Activated CD4-positive, alpha-beta T cell treated with anti-CD3 and anti-CD28 coated beads for 48 hours (primary cell): ENCODE data around the gene IFNL4.
A peak's percentile ranks its signal among the peaks of the same experiment; 100 is the strongest.
"Not testable (repeated sequence)": the region's sequence is repeated elsewhere in the genome, so short reads cannot be mapped to it uniquely, and the experiment has no call there.

Source experiments
- DNase-seq: peaks from one replicate; pipeline ENCODE4 v3.0.0-alpha.2; 2020

IFNL4 gene

DNA sequence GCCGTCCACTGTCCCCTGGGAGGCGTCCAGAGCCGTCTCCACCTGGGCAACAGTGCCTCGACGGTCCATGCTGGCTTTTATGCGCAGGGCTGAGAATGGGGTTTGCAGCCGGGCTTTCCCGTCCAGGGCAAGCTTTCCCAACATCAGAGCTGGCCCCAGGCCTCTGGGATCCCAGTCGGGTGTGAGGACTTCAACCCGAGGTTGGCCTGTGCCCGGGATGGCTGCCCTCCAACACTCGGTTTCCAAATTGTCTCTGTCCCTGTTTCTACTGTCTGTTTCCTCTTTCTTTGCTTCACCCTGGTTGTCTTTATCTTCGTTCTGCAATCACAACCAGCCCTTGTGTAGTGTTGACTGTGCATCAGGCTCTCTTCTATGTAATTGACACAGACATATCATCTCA is at the start of gene IFNL4:
Gene IFNL4 (minus strand): TSS at position 51 of the 400 bp plus-strand sequence.
- no peak for DNase-seq

DNA sequence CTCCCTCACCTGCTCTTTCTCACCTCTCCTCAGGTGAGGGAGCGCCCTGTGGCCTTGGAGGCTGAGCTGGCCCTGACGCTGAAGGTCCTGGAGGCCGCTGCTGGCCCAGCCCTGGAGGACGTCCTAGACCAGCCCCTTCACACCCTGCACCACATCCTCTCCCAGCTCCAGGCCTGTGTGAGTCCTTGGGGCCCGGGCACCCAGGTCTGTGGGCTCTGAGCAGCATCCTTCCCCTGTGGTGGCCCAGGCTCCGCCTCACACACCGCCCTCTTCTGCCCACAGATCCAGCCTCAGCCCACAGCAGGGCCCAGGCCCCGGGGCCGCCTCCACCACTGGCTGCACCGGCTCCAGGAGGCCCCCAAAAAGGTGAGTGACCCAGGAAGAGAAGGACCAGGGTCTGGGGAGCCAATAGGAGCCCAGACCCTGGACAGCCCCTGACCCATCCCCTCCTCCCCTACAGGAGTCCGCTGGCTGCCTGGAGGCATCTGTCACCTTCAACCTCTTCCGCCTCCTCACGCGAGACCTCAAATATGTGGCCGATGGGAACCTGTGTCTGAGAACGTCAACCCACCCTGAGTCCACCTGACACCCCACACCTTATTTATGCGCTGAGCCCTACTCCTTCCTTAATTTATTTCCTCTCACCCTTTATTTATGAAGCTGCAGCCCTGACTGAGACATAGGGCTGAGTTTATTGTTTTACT is 49.4 kb upstream of the IFNL4 start:
- peak; percentile 27 for DNase-seq

DNA sequence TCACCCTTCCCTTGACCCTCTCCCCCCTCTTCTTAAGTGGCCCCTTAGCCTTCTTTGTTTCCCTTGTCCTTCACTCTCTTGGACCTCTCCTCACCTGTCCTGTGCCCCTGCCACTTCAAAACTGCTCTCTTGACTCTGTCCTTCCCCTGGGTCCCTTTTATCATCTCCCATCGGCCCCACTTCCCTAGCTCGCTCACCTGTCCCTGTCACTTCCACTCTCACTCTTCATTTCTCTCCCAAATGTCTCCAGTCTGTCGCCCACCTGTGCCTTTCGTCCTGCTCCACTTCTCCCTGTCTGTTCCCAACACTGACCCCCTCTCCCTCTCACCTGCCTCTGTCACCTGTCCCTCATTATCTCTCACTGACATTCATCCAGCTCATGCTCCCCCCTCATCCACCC is 48.2 kb upstream of the IFNL4 start:
- no peak for DNase-seq

DNA sequence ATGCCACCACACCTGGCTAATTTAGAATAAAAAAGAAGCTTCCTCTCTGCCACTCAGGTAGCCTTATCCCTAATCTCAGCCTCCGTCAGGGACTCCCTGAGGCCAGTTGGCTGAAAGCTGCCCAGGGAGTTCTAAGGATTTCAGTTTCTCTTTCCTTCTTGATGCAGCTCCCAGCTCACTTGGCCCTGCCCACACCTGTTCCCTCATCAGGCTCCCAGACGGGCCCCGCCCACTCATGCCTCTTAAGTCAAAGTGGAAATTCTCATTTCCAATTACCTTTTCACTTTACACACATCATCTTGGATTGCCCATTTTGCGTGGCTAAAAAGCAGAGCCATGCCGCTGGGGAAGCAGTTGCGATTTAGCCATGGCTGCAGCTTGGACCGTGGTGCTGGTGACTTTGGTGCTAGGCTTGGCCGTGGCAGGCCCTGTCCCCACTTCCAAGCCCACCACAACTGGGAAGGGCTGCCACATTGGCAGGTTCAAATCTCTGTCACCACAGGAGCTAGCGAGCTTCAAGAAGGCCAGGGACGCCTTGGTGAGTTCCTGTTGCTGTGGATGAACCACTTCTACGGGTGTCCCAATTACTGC is 47.5 kb upstream of the IFNL4 start, which contains the start of gene IFNL1:
Gene IFNL1 (plus strand): TSS at position 353 of the 591 bp plus-strand sequence. CDS start 15 bp downstream, at position 368.
- DNase-seq = no peak

DNA sequence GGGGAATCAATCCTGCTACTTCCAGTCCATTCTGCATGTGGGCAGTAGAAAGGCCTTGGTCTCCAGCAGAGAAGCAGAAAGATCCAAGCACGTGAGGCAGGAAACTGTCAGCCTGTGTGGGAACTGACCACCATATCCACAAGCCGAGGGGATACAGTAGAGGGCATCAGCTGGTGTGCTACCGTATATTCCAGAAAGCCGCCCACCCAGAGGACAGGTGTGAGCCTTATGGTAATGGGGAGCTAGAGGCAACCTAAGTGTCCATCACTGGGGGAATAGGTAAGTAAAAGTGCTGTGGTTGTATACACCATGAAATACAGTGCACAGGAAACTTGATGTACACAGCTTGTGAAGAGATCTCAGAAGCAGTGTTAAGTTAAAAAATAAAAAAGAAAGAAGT is 44.7 kb upstream of the IFNL4 start:
- no peak for DNase-seq

DNA sequence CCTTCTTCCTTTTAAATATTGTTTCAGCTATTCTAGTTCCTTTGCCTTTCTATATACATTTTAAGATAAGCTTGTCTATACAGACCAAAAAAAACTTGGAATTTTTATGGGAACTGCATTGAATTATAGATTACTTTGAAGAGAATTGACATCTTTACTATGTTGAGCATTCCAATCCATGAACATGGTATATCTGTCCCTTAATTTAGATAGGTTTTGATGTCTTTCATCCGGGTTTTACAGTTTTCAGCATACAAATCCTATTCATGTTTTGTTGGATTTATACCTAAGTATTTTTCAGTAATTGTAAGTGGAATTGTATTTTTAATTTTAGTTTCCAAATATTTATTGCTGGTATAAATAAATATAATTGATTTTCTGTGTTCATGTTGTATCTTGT is 35.4 kb upstream of the IFNL4 start:
- DNase-seq = no peak

DNA sequence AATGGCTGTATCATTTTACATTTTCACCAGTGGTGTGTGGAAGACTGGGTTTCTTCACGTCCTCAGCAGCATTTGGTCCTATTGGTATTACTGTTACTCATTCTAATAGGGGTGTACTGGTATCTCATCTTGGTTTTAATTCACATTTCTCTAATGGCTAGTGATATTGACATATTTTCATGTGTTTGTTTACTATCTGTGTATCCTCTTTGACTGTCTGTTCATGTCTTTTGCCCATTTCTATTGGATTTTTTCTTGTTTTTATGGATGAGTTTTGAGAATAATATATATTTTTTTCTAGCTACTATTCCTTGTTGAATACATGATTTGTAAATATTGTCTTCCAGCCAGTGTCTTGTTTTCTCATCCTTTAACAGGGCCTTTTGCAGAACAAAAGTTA is 33.4 kb upstream of the IFNL4 start:
- DNase-seq = no peak

DNA sequence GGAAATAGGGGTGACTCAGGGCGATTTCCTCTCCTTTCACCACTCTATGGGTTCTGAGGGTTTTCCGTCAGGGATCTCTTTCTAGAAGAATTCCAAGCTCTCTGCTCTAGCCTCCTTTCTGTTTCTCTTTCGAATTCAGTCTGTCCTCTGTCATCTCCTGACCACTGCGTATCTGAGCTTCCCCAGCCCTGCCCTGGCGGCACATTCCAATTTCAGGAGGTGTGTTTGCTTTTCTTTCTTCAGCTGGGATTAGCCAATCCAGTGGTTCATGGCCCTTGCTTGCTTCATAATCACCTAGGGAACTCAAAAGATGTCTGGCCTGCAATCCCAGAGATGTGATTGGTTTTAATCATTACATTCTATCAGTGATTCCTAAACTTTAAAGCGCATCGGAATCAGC is 28.9 kb upstream of the IFNL4 start:
- DNase-seq = no peak

DNA sequence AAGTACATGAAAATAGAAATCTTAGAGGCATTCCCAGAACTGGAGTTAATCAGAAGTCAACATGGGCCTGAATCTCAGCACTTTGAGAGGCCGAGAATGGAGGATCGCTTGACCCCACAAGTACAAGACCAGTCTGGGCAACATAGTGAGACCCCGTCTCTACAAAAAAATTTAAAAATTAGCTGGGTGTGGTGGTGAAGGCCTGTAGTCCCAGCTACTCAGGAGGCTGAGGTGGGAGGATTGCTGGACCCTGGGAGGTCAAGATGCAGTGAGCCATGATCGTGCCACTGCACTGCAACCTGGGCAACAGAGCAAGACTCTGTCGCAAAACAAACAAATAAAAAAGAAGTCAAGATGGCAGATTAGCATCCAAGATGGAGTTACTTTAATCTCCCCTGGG is 28.1 kb upstream of the IFNL4 start:
- DNase-seq = no peak

DNA sequence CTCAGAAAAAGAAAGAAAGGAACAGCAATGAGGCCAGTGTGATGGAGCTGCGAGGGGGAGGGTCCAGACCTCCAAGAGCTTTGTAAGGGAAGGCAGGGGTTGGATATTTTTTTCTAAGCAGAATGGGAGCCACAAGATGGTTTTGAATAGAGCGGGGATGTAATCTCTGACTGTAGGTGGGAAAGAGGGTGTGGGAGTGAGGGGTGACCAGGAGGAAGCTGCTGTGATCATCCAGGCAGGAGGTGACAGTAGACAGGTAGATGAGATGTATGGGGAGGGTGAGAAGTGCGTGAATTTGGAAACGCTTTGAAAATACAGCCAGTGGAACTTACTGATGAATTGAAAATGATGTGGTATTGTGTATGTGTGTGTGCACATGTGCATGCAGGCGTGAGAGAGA is 26.9 kb upstream of the IFNL4 start:
- no peak for DNase-seq

DNA sequence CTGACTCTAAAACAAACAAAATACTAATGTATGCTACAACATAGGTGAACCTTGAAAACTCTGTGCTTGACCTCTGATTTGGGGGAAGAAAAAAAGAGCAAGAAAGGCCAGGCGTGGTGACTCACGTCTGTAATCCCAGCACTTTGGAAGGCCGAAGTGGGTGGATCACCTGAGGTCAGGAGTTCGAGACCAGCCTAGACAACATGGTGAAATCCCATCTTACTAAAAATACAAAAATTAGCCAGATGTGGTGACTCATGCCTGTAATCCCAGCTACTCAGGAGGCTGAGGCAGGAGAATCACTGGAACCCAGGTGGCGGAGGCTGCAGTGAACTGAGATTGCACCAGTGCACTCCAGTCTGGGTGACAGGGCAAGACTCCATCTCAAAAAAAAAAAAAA is 25.2 kb upstream of the IFNL4 start:
- not testable (repeated sequence) for DNase-seq

DNA sequence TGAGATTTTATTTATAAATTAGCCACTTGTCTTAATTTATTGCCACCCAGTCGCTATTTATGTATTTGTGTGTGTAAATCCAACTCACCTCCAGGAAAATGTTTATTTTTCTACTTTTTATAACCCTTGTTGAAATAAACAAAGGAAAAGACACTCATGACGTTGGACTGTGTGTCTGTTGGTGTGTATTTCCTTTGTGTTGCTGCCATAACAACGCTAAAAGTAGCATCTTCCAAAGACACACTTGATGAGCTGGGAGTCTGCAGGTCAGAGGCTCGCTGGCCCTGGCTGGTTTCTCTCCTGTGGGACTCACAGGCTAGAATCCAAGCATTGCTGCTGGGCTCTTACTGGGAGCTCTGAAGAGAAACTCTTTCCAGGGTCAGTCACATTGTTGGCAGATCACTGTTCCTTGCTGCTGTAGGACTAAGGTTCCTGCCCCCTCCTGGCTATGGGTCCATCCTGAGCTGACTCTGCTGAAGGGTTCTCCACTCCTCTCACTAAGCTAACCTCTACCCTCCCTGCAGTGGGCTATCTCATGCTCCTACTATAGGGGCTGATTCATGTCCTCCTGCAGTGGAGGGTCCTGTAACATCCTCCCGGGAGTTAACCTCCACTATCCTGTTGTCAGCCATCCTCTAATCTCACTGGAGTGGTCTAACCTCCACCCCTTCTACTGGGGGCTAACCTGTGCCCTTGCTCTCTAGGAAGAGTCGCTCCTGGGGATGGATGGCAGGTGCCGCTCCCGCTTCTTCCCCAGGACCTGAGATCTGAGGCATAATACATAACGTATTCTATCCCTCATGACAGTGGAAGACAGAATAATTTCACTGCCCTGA is 21.6 kb upstream of the IFNL4 start:
- DNase-seq = no peak

DNA sequence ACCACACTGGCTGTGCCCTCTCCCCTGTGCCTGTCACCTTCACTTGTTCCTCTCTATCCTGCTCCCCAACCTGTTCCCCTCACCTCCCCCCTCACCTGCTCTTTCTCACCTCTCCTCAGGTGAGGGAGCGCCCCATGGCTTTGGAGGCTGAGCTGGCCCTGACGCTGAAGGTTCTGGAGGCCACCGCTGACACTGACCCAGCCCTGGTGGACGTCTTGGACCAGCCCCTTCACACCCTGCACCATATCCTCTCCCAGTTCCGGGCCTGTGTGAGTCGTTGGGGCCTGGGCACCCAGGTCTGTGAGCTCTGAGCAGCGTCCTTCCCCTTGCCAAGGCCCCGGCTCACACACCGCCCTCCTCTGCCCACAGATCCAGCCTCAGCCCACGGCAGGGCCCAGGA is 20.7 kb upstream of the IFNL4 start:
- DNase-seq = not testable (repeated sequence)

DNA sequence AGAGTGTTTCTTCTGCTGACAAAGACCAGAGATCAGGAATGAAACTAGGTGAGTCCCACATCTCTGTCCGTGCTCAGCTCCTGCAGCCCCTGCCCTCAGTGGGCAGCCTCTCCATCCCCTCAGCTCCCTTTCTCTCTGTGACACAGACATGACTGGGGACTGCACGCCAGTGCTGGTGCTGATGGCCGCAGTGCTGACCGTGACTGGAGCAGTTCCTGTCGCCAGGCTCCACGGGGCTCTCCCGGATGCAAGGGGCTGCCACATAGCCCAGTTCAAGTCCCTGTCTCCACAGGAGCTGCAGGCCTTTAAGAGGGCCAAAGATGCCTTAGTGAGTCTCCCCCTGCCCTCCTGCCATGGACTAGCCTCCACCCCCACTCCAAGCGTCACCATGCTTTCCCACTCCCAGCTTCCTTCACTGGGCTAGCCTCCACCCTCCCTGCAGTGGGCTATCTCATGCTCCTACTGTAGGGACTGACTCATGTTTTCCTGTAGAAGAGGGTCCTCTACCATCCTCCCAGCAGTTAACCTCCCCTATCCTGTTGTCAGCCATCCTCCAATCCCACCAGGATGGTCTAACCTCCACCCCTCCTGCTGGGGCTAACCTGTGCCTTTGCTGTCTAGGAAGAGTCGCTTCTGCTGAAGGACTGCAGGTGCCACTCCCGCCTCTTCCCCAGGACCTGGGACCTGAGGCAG is 20.0 kb upstream of the IFNL4 start:
- not testable (repeated sequence) for DNase-seq

DNA sequence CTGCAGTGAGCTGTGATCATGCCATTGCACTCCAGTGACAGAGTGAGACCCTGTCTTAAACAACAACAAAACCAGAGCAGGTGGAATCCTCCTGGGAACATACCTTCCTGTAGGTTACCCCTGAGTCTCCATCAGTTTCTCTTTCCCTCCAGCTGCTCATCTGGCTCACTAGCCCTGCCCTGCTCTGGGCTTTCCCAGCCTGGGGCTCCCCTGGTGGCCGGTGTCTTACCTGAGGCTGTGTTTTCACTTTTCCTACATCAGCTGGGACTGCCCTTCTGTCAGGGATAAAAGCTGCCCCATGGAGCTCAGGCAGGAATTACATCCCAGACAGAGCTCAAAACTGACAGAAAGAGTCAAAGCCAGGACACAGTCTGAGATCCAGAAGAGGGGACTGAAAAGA is 19.4 kb upstream of the IFNL4 start, which contains the start of gene IFNL2:
Gene IFNL2 (plus strand): TSS at position 312 of the 400 bp plus-strand sequence. CDS start 173 bp downstream, outside the sequence.
- DNase-seq = not testable (repeated sequence)

DNA sequence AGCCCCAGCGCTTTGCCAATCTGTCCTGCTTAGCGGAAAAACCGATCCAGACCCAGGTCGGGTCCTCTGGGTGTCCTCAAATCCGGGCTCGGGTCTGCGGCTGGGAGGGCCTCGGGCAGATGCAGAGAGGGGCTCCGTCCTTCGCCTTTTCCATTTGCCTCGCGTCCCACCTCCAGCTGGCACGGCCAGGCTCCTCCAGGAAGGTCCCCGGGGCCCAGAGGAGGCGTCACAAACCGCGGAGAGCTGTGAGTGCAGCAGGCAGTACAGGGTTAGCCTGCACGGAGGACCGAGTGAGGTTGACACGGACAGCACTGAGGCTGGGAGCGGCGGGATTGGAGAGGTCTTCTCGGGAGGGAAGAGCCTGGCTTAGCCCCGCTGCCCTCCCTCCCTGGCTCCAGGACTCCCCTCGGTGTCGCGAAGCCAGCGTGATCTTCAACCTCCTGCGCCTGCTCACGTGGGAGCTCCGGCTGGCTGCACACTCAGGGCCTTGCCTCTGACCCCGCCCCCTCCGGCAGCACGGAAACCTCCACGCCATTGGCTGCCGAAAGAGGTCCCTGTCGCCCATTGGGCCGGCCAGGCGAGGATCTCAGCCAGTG is 16.8 kb upstream of the IFNL4 start:
- DNase-seq = peak; percentile 34

DNA sequence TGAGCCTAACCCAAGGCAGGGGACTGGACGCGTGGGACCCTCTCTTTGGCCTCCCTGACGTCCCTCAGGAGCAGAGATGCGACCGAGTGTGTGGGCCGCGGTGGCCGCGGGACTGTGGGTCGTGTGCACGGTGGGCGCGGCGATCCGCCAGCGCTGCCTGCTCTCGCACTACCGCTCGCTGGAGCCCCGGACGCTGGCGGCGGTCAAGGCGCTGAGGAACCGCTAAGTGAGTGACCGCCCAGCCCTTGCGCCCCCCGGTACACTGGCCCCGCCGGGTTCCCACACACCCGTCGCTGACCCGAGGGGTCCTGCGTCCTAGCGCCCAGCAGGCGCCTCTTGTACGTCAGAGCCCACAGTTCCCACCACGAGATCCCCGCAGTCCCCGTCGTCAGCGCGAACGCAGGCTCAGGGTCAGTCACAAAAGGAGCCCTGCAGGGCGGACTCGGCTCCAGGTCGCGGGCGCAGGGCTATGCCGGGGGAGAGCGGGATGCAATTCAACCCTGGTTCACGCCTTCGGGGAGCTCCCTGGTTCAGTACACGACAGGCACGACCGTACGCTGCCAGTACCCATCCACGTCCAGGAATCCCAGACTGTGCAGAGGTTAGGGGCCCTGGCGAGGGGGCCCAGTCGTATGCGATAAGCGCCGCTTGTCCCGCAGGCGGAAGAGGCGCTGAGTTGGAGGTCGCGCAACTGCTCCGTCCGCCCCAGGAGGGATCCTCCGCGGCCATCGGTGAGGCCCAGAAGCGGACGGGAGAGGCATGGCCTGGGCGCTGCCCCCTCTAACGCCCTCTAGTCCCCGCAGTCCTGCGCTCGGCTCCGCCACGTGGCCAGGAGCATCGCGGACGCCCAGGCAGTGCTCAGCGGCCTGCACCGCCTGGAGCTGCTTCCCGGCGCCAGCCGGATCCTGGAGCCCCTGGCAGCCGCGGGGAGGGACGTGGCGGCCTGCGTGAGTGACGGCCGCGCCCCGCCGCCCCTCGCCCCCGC is 15.9 kb upstream of the IFNL4 start:
- no peak for DNase-seq

DNA sequence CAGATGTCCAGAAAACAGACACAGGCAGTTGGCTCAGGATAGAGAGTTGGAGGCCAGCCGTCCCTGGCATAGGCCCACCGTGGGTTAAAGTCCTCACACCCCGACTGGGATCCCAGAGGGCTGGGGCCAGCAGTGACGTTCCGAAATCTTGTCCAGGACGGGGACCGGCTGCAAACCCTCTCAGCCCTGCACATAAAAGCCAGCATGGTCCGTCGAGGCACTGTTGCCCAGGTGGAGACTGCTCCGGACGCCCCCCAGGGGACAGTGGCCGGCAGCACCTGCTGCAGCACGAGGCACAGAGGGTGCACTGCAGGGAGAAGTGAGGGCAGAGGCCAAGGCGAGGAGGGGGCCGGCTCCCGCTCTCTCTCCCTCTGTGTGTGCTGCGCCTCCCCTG is 15.3 kb upstream of the IFNL4 start:
- DNase-seq = no peak

DNA sequence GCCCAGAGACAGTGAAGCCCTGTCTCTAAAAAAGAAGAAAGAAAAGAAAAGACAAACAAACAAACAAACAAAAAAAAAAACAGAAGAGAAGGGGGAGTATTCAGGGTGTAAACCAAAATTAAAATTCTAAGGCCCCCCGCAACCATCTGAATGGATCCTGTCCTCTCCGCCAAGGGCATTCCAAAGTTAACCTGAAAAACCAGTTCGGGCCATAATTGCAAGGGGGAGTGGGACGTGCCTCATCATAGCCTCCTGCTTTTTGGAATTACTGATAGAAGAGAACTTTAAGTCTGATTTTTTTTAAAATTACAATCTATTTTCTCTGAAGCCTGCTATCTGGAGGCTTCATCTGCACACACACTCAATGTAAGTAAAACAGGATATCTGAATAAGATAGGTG is 13.8 kb upstream of the IFNL4 start:
- no peak for DNase-seq

DNA sequence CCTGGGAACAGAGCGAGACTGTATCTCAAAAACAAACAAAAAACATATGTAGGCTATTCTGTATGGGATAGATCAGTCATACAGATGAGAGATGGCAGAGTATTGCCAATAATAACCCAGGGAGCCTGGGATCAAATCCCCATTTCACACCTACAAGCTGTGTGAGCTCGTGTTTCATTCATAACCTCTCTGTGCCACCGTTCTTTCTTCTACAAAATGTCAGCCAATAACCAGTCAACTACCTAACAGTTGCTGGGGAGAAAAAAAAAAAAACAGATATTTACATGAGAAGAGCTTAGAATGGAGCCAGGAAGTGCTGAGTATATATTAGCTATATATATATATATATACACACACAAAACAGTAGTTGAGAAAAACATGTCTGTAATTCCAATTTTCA is 13.0 kb upstream of the IFNL4 start:
- DNase-seq = no peak

DNA sequence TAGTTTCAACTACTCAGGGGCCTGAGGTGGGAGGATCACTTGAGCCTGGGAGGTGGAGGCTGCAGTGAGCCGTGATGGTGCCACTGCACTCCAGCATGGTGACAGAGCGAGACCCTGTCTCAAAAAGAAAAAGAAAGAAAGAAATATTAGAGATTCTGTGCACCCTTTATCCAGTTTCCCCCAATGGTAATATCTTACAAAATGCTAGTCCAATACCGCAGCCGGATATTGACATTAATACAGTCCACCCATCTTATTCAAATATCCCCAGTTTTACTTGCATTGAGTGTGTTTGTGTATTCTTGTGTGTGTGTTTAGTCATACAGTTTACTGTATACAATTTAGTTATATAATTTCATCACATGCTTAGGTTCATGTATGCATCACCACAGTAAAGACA is 8.6 kb upstream of the IFNL4 start:
- no peak for DNase-seq
